Tibial nerve (tissue), 4 donors: ENCODE measurements around the gene NDUFB11.

Experiments used
- CTCF ChIP-seq, 5 experiments: fragments of 200-600 bp in 3 of 5; fragments of 450-650 bp in 2 of 5; sonication (generic) in 3 of 5; IDR thresholded peaks; one replicate each; pipeline ENCODE4 v1.5.1; 2016 to 2019; ENCODE audit warnings: antibody characterized with exemption in 5 of 5, mild to moderate bottlenecking in 3 of 5, moderate library complexity in 2 of 5
- EP300 ChIP-seq, 2 donors: sonication (generic); formaldehyde crosslinking; IDR thresholded peaks; one replicate each; pipeline ENCODE4 v1.6.1; 2017; ENCODE audit warnings: antibody characterized with exemption in 2 of 2, mild to moderate bottlenecking in 1 of 2
- POLR2A ChIP-seq, 2 donors: fragments of 450-650 bp; IDR thresholded peaks; one replicate each; pipeline ENCODE4 v1.6.1; 2017; ENCODE audit warnings: antibody characterized with exemption in 2 of 2, mild to moderate bottlenecking in 2 of 2, moderate library complexity in 2 of 2

- no peak for TF ChIP-seq CTCF (IDR thresholded peaks at IDR 0.05)
- TF ChIP-seq POLR2A (IDR thresholded peaks at IDR 0.05), result no peak
- no peak for TF ChIP-seq EP300 (IDR thresholded peaks at IDR 0.05)
Measured at GRCh38 chrX:47146936-47147859, 2.7 kb upstream of the NDUFB11 start.
